GM12878 (cell line): ENCODE measurements around the gene MAPK8. TPM values are rescaled to one million over a fixed set of nuclear protein-coding genes. Genes with fewer than 3 reads are reported as not detected.

Experiments
- ATAC-seq: fragments of 200-7000 bp; cut with Tn5 transposase; 3 replicates; pipeline ENCODE4 v1.9.1; 2020; ENCODE audit warnings: mild to moderate bottlenecking, moderate library complexity
- BruUV-seq: library from RNA; stranded (reverse); fragments of 400-500 nt; replicated peaks from 2 replicates; lab custom pipeline; 2021; lab: Mats Ljungman, UMichigan
- CTCF ChIA-PET: fragments of 300-600 bp; sonication (Branson Sonifier 250); formaldehyde crosslinking; extraction: SDS; loops from one replicate; lab custom pipeline; 2021; ENCODE audit warnings: inconsistent platforms; lab: Yijun Ruan, JAX
- POLR2A ChIA-PET: fragments of 350-600 bp; formaldehyde crosslinking; extraction: SDS; loops from one replicate; lab custom pipeline; 2021; ENCODE audit warnings: inconsistent platforms; lab: Charles Lee
- RAD21 ChIA-PET: fragments of 300-600 bp; sonication (Branson Sonifier 250); formaldehyde crosslinking; loops from one replicate; lab custom pipeline; 2023; ENCODE audit warnings: antibody characterized with exemption; ENCODE audit not compliant: unreplicated experiment; lab: Charles Lee
- SMC1A ChIA-PET: fragments of 300-600 bp; sonication (Branson Sonifier 250); formaldehyde crosslinking; loops from one replicate; lab custom pipeline; 2023; ENCODE audit not compliant: unreplicated experiment, uncharacterized antibody; lab: Charles Lee
- DNase-seq: peaks from one replicate; pipeline ENCODE4 v3.0.0-alpha.2; 2011; ENCODE audit warnings: low read depth, low spot score
- FAIRE-seq: peaks from 3 replicates; lab custom pipeline; 2011; peaks lifted over from hg19 to GRCh38; lab: Jason Lieb, UNC
- H2AFZ ChIP-seq: 2 replicates; pipeline ENCODE4 v1.6.0; 2011; ENCODE audit warnings: low read depth, low read length, control low read depth; ENCODE audit not compliant: control insufficient read depth
- H3K27ac ChIP-seq: 2 replicates; pipeline ENCODE4 v1.5.1; 2011; ENCODE audit warnings: control low read depth; ENCODE audit not compliant: control insufficient read depth, insufficient read depth
- H3K27me3 ChIP-seq, 2 experiments: replicated peaks in 1 of 2; 2 replicates each; pipeline versions ENCODE4 v1.6.0 to v1.6.1; 2011; ENCODE audit warnings: low read length in 1 of 2; ENCODE audit not compliant: control insufficient read depth in 2 of 2, insufficient read depth in 2 of 2
- H3K36me3 ChIP-seq, 2 experiments: 2 replicates each; pipeline ENCODE4 v1.5.1; 2011; ENCODE audit warnings: low read length in 1 of 2; ENCODE audit not compliant: control insufficient read depth in 2 of 2, insufficient read depth in 2 of 2
- H3K4me1 ChIP-seq: 2 replicates; pipeline ENCODE4 v1.6.1; 2011; ENCODE audit warnings: mild to moderate bottlenecking, low read length, moderate library complexity, mixed read lengths; ENCODE audit not compliant: control insufficient read depth, insufficient read depth
- H3K4me2 ChIP-seq: 2 replicates; pipeline ENCODE4 v1.6.0; 2011; ENCODE audit warnings: control low read depth; ENCODE audit not compliant: control insufficient read depth, insufficient read depth
- H3K4me3 ChIP-seq: fragments of 200-600 bp; sonication (generic); 2 replicates; pipeline ENCODE4 v1.5.1; 2016
- H3K79me2 ChIP-seq: 2 replicates; pipeline ENCODE4 v1.6.0; 2011; ENCODE audit warnings: low read length; ENCODE audit not compliant: control insufficient read depth, insufficient read depth
- H3K9ac ChIP-seq: 2 replicates; pipeline ENCODE4 v1.8.0; 2011; ENCODE audit warnings: low read length, control low read depth, mixed read lengths; ENCODE audit not compliant: control insufficient read depth, insufficient read depth
- H3K9me3 ChIP-seq: replicated peaks from 3 replicates; pipeline ENCODE4 v1.5.1; 2011; ENCODE audit warnings: mild to moderate bottlenecking, low read length; ENCODE audit not compliant: control insufficient read depth, insufficient read depth
- H4K20me1 ChIP-seq: 2 replicates; pipeline ENCODE4 v1.6.0; 2011; ENCODE audit not compliant: control insufficient read depth, insufficient read depth
- BRCA1 ChIP-seq: IDR thresholded peaks from 2 replicates; pipeline ENCODE4 v1.6.1; 2011; ENCODE audit warnings: low read depth, low read length, improper control_type of control experiment
- CBX5 ChIP-seq: sonication (generic); IDR thresholded peaks from 2 replicates; pipeline ENCODE4 v1.6.1; 2016; ENCODE audit warnings: low read depth, moderate library complexity, mild to moderate bottlenecking, inconsistent platforms
- E4F1 ChIP-seq: fragments of 450-650 bp; IDR thresholded peaks from 2 replicates; pipeline ENCODE4 v1.6.1; 2018; ENCODE audit warnings: borderline replicate concordance, mild to moderate bottlenecking; ENCODE audit not compliant: partially characterized antibody
- ETV6 ChIP-seq, 2 experiments: fragments of 450-650 bp in 1 of 2; IDR thresholded peaks in 1 of 2; conservative IDR thresholded peaks in 1 of 2; 2 replicates each; pipeline ENCODE4 v1.6.1; 2014; ENCODE audit warnings: antibody characterized with exemption in 1 of 2, borderline replicate concordance in 1 of 2, low read depth in 1 of 2, mild to moderate bottlenecking in 1 of 2, moderate library complexity in 1 of 2
- FOXK2 ChIP-seq: fragments of 450-650 bp; IDR thresholded peaks from 2 replicates; pipeline ENCODE4 v1.6.1; 2017; ENCODE audit warnings: mild to moderate bottlenecking, moderate library complexity
- FOXM1 ChIP-seq: IDR thresholded peaks from 2 replicates; pipeline ENCODE4 v1.6.1; 2012; ENCODE audit warnings: low read depth, mild to moderate bottlenecking, inconsistent platforms, low read length, moderate library complexity
- IRF3 ChIP-seq: fragments of 450-650 bp; IDR thresholded peaks from 2 replicates; pipeline ENCODE4 v1.6.1; 2014; ENCODE audit warnings: mild to moderate bottlenecking
- JUNB ChIP-seq: IDR thresholded peaks from 2 replicates; pipeline ENCODE4 v1.6.1; 2016; ENCODE audit warnings: antibody characterized with exemption, mild to moderate bottlenecking
- KDM1A ChIP-seq: fragments of 200-600 bp; sonication (generic); IDR thresholded peaks from 2 replicates; pipeline ENCODE4 v1.6.1; 2016; ENCODE audit warnings: borderline replicate concordance
- MLLT1 ChIP-seq: fragments of 450-650 bp; IDR thresholded peaks from 2 replicates; pipeline ENCODE4 v1.6.1; 2016; ENCODE audit warnings: mild to moderate bottlenecking
- MXI1 ChIP-seq: fragments of 150-350 bp; IDR thresholded peaks from 2 replicates; pipeline ENCODE4 v1.6.1; 2011; ENCODE audit warnings: low read depth, mild to moderate bottlenecking, inconsistent platforms, low read length, improper control_type of control experiment
- RBBP5 ChIP-seq: fragments of 200-600 bp; sonication (generic); conservative IDR thresholded peaks from 2 replicates; pipeline ENCODE4 v1.6.1; 2016
- RCOR1 ChIP-seq: conservative IDR thresholded peaks from 2 replicates; pipeline ENCODE4 v1.6.1; 2012; ENCODE audit warnings: low read depth, low read length, improper control_type of control experiment
- SIX5 ChIP-seq: IDR thresholded peaks from 2 replicates; pipeline ENCODE4 v1.6.1; 2011; ENCODE audit warnings: mild to moderate bottlenecking, low read depth, low read length, moderate library complexity; ENCODE audit not compliant: severe bottlenecking
- SMAD1 ChIP-seq: fragments of 450-650 bp; IDR thresholded peaks from 2 replicates; pipeline ENCODE4 v1.6.1; 2018; ENCODE audit warnings: mild to moderate bottlenecking, low read depth; ENCODE audit not compliant: partially characterized antibody
- TARDBP ChIP-seq: IDR thresholded peaks from 2 replicates; pipeline ENCODE4 v1.6.1; 2016; ENCODE audit warnings: borderline replicate concordance
- WGBS: methylation state at CpG from one replicate; pipeline ENCODE4 v1.1.6; 2016; ENCODE audit warnings: low lambda C conversion rate; ENCODE audit not compliant: insufficient replicate concordance, insufficient coverage; ENCODE audit errors: missing lambda C conversion rate; 5-methylcytosine and 5-hydroxymethylcytosine counted together
- in situ Hi-C: fragments of 300-500 bp; cut with MboI; formaldehyde crosslinking; loops from 9 replicates; pipeline ENCODE4 v1.14.3; 2018; ENCODE audit warnings: mixed read lengths
- intact Hi-C: fragments of 100-400 bp; cut with micrococcal nuclease; formaldehyde crosslinking; loops from one replicate; pipeline ENCODE4 v1.14.2; 2022; ENCODE audit not compliant: unreplicated experiment
- polyA plus RNA-seq, 11 experiments: library from polyadenylated mRNA; depleted of rRNA in 4 of 11; unstranded in 6 of 11; stranded (reverse) in 5 of 11; fragments of >200 nt; fragmentation: Nextera tagmentation in 4 of 11; fragmentation: Illumina TruSeq in 1 of 11; extraction: Ambion mirVana in 4 of 11; extraction: Trizol in 1 of 11; gene quantifications; 1 replicate in 1 of 11; 2 replicates in 10 of 11; pipeline versions ENCODE4 v1.2.1 to v1.2.3, GENCODE V29; 2011 to 2016; ENCODE audit warnings: inconsistent platforms in 2 of 11, missing spikeins in 2 of 11, low read depth in 1 of 11
- total RNA-seq, 4 experiments: library from RNA; depleted of rRNA in 3 of 4; stranded (reverse); fragments of >200 nt in 3 of 4; fragmentation: Illumina TruSeq in 1 of 4; extraction: Trizol in 1 of 4; gene quantifications; 2 replicates each; pipeline versions ENCODE4 v1.2.1 to v1.2.3, GENCODE V29; 2013 to 2021

Gene MAPK8
- total and polyA plus RNA-seq, 10 of the 15 experiments (the other 5 are each of a cell fraction or from before 2014, with no cell fraction given): 3.9 to 102 (median 40.0) TPM

GRCh38 chr10:48477141-48477540 is 170.7 kb downstream of the MAPK8 start (continued):
- TF ChIP-seq RCOR1 (no peak), SIX5 (no peak), SMAD1 (no peak), KDM1A (no peak), RBBP5 (no peak), TARDBP (no peak), MXI1 (no peak), FOXK2 (no peak), ETV6 (conservative IDR thresholded peaks at IDR 0.05 in 1 of 2, IDR thresholded peaks at IDR 0.05 in 1 of 2; ENCODE audit: borderline replicate concordance in 1 of 2, low read depth in 1 of 2) (no peak)

- H3K79me2 ChIP-seq: no peaks in the 10 kb centered on the region
- H3K9ac ChIP-seq: no peak overlapping the region
- no peaks in the 10 kb centered on the region for H3K36me3 ChIP-seq
- CTCF ChIA-PET: interaction anchor here (0.8 kb wide), 1 partner anchor 15 kb away, joined by 3 read pairs; no protein-coding TSS in a partner anchor
- H3K9me3 ChIP-seq: no peaks in the 10 kb centered on the region
- DNase-seq (no peak), ATAC-seq (no peak), FAIRE-seq (no peak)
- RAD21 ChIA-PET: no interaction called here
- SMC1A ChIA-PET: no interaction called here
- H3K27me3 ChIP-seq: no peaks in the 10 kb centered on the region; a peak in 2 of 4 replicates
- BruUV-seq: no TSS peak
- no peak overlapping the region for H2AFZ ChIP-seq
- intact Hi-C loops: no loop called here
- in situ Hi-C loops: no loop called here
- H3K4me2 ChIP-seq: no peak overlapping the region
- no peak overlapping the region for H3K27ac ChIP-seq
- H3K4me1 ChIP-seq: no peaks in the 10 kb centered on the region
- H4K20me1 ChIP-seq: no peaks in the 10 kb centered on the region
- POLR2A ChIA-PET: no interaction called here
- H3K4me3 ChIP-seq: no peak overlapping the region
- 23% methylated on average over 4 of the region's 4 CpGs for WGBS
- TF ChIP-seq CBX5 (no peak), JUNB (no peak), MLLT1 (no peak), BRCA1 (no peak), FOXM1 (no peak), E4F1 (no peak), IRF3 (no peak)
Measured at GRCh38 chr10:48477616-48478015, 171.1 kb downstream of the MAPK8 start.
